ENCODE measurements around the gene TAF10. TPM values are rescaled to one million over a fixed set of nuclear protein-coding genes. Genes with fewer than 3 reads are reported as not detected.

Gene TAF10
- total and polyA plus RNA-seq, 8 donors, result 15.8 to 234 (median 157) TPM

DNA sequence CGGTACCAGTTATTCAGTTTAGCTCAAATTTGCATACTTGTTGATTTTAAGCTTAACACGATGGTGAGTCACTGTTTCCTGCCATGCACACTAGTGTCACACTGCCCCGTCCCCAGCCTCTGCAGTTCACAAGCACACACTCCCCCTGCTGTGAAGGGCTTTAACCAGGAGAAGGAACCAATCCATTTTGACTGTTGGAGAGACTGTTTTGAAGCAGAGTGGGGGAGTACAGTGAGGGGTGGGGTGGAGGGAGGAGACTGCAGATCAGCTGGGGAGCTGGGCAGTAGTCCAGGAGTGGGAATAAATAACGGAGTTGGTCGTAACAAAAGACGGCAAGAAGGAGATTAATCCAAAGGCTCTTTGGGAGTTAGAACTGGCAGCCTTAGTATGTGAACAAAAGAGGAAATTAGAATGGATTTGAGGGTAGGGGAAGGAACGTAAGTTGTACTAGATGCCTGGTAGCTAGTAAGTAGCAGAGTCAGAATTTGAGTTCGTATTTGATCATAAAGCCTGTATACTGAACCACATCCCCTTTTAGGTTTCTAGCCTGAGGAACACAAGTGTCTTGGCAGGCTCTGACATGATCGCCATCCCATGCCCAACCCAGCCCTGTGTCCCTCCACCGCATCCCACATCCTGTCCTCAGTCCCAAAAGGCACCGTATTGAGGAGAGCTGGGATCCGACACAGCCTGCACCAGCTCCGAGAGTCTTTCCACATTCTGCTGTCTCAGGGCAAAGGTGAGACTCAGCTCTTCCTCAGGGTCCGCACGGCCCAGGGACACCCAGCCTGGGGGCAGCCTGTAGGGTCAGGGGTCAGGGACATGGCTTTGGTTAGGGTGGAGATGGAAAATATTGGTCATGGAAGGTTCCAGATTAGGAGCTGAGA is 6.3 kb upstream of the TAF10 start:
- DNase-seq, result peak; percentile 49 to 85
- WGBS, 5 donors, result 8 to 11% (median 9%) methylated on average over 14 to 15 of the region's 15 CpGs
- H3K36me3 ChIP-seq, result peaks cover 22 to 44% (median 37%) of the 10 kb centered on the region in 4 donors
- no peak for TF ChIP-seq EP300 (IDR thresholded peaks at IDR 0.05)
- TF ChIP-seq, protein P1, sequence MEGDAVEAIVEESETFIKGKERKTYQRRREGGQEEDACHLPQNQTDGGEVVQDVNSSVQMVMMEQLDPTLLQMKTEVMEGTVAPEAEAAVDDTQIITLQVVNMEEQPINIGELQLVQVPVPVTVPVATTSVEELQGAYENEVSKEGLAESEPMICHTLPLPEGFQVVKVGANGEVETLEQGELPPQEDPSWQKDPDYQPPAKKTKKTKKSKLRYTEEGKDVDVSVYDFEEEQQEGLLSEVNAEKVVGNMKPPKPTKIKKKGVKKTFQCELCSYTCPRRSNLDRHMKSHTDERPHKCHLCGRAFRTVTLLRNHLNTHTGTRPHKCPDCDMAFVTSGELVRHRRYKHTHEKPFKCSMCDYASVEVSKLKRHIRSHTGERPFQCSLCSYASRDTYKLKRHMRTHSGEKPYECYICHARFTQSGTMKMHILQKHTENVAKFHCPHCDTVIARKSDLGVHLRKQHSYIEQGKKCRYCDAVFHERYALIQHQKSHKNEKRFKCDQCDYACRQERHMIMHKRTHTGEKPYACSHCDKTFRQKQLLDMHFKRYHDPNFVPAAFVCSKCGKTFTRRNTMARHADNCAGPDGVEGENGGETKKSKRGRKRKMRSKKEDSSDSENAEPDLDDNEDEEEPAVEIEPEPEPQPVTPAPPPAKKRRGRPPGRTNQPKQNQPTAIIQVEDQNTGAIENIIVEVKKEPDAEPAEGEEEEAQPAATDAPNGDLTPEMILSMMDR (IDR thresholded peaks at IDR 0.05), result no peak
- no peak for TF ChIP-seq POLR2A (IDR thresholded peaks at IDR 0.05)
- TF ChIP-seq POLR2AphosphoS5 (IDR thresholded peaks at IDR 0.05), result peak in 2 of 3 donors; percentile 72 to 73
- H3K9me3 ChIP-seq, result no peaks in the 10 kb centered on the region
- no peaks in the 10 kb centered on the region for H3K27me3 ChIP-seq
- H3K27ac ChIP-seq, result peak overlapping the region; percentile 60 to 95 (median 86)
- H3K4me3 ChIP-seq, result peak overlapping the region; percentile 70 to 83 (median 74)
- intact Hi-C loops (cut with DNase I; ENCODE audit: low total_unique reads), result no loop called here
- H3K4me1 ChIP-seq, result peaks cover 15 to 36% (median 24%) of the 10 kb centered on the region in 4 donors

DNA sequence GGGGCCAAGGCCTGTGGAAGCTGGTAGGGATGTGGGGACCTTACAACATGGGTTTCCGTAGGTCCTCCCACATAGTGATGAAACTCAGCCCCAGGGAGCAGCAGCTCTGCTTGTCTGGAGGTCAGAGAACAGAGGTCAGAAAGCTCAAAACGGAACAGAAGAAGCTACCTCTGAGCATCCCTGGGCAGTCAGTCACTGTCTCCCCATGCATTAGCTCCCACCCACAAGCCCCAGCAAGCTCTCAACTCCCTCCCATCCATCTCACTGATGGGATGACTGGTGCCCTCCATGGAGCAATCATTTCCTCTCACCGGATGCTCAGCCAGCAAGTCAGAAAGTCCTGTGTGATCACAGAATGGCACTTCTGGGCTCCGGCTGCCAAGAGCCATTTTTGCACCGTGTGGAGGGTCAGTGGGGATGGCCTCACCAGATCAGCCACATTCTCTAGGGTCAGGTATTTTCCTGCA is 5.3 kb upstream of the TAF10 start:
- DNase-seq, result no peak
- Histone ChIP-seq H3K4me3 (peak overlapping the region in 2 of 4 donors; percentile 72 to 83), H3K4me1 (peaks cover 21 to 43% (median 31%) of the 10 kb centered on the region in 4 donors), H3K27ac (peak overlapping the region in 4 of 5 donors; percentile 77 to 95 (median 90)), H3K9me3 (no peaks in the 10 kb centered on the region), H3K36me3 (peaks cover 22 to 35% (median 30%) of the 10 kb centered on the region in 4 donors), H3K27me3 (no peaks in the 10 kb centered on the region)
- WGBS, 5 donors, result 66 to 94% (median 89%) methylated on average over 4 to 5 of the region's 5 CpGs
- intact Hi-C loops (cut with DNase I; ENCODE audit: low total_unique reads), result no loop called here
- TF ChIP-seq POLR2AphosphoS5 (IDR thresholded peaks at IDR 0.05), result no peak
- TF ChIP-seq EP300 (IDR thresholded peaks at IDR 0.05), result no peak
- TF ChIP-seq, protein P1 (IDR thresholded peaks at IDR 0.05), result no peak
- TF ChIP-seq POLR2A (IDR thresholded peaks at IDR 0.05), result no peak

- no peak overlapping the region for H3K4me3 ChIP-seq
- no peaks in the 10 kb centered on the region for H3K27me3 ChIP-seq
- intact Hi-C loops (cut with DNase I; ENCODE audit: low total_unique reads), result no loop called here
- peak overlapping the region in 2 of 5 donors; percentile 93 to 95 for H3K27ac ChIP-seq
- TF ChIP-seq, protein P1 (IDR thresholded peaks at IDR 0.05), result no peak
- no peak for TF ChIP-seq POLR2AphosphoS5 (IDR thresholded peaks at IDR 0.05)
- no peak for TF ChIP-seq POLR2A (IDR thresholded peaks at IDR 0.05)
- no peak for TF ChIP-seq EP300 (IDR thresholded peaks at IDR 0.05)
- H3K9me3 ChIP-seq, result no peaks in the 10 kb centered on the region
- peaks cover 22 to 35% (median 30%) of the 10 kb centered on the region in 4 donors for H3K36me3 ChIP-seq
- H3K4me1 ChIP-seq, result peaks cover 21 to 43% (median 31%) of the 10 kb centered on the region in 4 donors
- DNase-seq, result no peak
- 90 to 96% (median 96%) methylated on average over 5 to 14 of the region's 14 CpGs for WGBS, 5 donors
Measured at GRCh38 chr11:6616596-6617250, 4.7 kb upstream of the TAF10 start.

DNA sequence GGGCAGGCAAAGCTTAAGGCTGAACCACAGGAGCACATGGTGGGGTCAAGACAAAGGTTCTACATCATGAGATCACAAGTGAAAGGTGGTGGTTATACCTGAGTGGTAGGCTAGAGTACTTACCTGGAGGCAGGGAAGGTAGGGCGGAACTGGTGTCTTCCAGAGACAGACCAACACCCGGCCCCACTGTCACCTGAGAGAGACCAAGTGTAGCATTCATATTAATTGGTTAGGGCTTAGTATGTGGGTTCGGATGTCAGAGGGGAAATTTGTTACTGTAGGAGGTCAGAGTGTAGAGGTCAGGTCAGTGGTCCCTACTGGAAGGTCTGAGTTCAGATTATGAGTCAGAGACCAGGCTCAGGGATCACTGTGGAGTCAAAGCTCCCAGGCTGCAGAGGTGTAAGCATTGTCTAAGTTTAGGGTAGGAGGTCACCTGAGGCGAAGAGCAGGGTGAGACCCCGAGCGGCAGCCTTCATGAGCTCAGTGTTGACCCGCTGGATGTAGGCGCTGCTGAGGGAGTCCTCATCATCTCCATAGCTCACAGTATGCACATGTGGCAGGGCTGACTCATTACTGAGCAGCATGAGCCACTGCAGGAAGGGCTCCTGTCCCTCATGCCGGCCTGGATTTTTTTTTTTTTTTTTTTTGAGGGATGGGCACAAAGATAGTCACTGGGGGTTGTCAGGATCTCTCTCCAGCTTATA is 4.0 kb upstream of the TAF10 start:
- H3K27me3 ChIP-seq, result no peaks in the 10 kb centered on the region
- H3K36me3 ChIP-seq, result peaks cover 23 to 37% (median 32%) of the 10 kb centered on the region in 4 donors
- intact Hi-C loops (cut with DNase I; ENCODE audit: low total_unique reads), result no loop called here
- WGBS, 5 donors, result 91 to 98% (median 95%) methylated on average over 9 of the region's 9 CpGs
- TF ChIP-seq POLR2AphosphoS5 (IDR thresholded peaks at IDR 0.05) (no peak), POLR2A (IDR thresholded peaks at IDR 0.05) (no peak), EP300 (IDR thresholded peaks at IDR 0.05) (no peak)
- TF ChIP-seq, protein P1 (IDR thresholded peaks at IDR 0.05), result no peak
- H3K27ac ChIP-seq, result peak overlapping the region in 2 of 5 donors; percentile 93 to 99
- no peak for DNase-seq
- peaks cover 24 to 48% (median 36%) of the 10 kb centered on the region in 4 donors for H3K4me1 ChIP-seq
- no peaks in the 10 kb centered on the region for H3K9me3 ChIP-seq
- no peak overlapping the region for H3K4me3 ChIP-seq

Measured in stomach (tissue), 9 donors.